GM19240 (cell line): Measurements from ENCODE around the gene WTAP.
"Not testable (repeated sequence)": the region's sequence is repeated elsewhere in the genome, so short reads cannot be mapped to it uniquely, and the experiment has no call there.

Experiments
- DNase-seq: peaks from one replicate; pipeline ENCODE4 v3.0.0; 2011; ENCODE audit warnings: low spot score; ENCODE audit not compliant: insufficient read length

The WTAP gene

DNA sequence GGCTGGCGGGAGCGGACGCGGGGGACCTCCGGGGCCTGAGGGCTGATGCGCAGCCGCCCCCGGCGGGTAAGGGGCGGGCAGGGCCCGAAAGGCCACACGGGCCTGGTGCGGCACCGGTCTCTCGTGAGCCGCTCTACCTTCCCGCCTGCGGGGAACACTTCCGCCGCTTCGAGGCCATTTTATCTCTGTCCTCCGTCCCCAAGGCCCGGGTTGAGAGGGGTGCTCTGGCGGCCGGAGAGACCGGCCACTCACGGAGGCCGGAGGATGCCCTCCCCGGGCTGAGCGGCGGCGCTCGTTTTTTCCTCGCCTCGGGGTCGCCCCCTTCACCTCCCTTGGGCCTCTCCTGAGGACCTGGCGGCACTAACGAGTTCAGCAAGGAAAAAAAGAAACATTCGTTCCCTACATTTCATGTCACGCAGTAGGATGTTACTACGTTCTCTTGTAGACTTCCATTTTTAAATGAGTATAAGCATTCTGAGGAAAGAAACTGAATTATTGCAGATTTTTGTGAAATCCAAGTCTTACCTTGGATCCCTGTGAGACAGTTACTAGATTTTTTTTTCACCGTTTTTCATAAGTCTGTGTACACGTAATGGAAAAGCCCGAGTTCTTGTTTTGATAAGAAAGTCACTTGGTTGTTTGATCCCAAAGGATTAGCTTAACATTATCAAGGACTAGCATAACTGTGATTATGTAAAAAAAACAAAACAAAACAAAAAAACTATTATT, 575 bp downstream of the WTAP start:
- DNase-seq, result peak; percentile 32

DNA sequence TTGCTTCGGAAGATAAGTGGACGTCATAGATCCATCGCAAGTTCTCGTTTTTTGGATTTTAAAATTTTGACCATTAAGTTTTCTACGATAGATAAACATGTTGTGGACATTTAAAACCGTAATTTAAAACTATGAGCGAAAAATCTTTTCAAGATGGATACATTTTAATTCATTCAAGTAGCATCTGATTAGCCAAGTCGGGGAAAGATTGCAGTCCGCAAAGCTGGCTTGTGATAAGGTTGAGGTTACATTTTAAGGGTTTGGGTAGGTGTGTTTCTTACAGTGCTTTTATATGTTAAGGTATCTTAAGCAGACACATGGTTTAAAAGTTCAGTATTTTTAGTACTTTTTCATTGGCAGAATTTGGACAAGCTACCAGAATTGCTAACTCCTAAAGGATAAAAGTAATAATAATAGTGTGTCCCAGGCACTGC, 1.2 kb downstream of the WTAP start:
- DNase-seq, result no peak

DNA sequence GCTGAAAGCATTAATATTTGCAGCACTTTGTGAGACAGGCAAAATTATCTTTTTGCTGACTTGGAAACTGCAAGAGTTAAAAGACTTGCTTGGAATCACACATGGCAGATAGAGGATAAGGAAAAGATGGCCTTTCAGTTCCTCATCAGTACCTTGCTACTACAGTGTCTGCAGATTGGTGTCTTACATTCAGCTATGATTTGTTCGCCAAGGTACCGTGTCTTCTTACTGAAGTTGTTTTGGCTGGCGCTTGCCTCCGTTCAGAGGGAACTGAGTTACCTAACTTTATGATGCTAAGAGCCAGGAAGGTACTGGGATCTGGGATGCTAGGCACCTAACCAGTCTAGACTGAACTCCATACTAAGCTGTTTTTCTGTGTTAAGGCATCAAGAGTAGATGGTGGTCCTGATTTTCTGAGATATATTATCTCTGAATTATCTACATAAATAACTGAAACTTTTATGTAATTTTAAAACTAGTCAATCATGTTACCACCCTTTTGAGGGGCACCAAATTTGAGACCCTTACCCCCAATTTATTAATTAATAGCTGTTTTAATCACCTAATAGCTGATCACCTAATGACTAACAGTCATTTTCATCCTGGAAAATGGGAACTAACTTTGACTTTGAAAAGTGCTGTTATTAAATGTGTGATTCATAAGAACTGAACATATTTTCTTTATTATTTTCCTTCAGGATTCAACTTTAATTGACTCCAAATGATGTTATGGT, 2.5 kb downstream of the WTAP start:
- DNase-seq, result no peak

DNA sequence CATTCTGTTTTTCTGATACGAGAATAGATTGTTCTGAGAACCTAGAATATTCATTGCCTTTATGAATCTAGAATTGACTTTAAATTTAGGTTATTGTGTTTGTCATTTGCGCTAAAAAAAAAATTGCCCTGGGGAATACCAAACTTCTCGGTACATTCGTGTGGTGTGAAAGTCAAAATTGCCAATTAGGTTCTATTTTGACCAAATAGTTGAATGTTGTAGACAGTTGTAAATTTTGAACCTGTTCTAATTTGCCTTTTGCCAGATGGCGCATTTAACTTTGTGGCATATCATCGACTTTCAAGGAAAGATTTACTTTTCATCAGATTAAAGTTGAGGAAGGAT, 3.0 kb downstream of the WTAP start:
- no peak for DNase-seq

DNA sequence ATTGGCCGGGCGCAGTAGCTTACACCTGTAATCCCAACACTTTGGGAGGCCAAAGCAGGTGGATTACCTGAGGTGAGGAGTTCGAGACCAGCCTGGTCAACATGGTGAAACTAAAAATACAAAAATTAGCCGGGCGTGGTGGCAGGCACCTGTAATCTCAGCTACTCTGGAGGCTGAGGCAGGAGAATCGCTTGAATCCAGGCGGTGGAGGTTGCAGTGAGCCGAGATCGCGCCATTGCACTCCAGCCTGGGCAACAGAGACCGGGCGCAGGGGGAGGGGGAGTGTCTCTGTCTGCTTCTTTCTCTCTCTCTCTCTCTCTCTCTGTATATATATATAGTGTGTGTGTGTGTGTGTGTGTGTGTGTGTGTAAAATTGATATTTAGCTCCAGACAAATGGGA, 5.2 kb downstream of the WTAP start:
- DNase-seq, result not testable (repeated sequence)

DNA sequence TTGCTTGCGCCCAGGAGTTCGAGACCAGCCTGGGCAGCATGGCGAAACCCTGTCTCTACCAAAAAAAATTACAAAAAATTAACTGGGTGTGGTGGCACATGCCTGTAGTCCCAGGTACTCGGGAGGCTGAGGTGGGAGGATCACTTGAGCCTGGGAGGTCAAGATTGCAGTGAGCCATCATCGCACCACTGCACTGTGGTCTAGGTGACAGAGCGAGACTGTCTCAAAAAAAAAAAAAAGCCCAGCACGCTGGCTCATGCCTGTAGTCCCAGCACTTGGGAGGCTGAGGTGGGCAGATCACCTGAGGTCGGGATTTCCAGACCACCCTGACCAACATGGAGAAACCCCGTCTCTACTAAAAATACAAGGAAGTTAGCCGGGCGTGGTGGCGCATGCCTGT, 6.1 kb downstream of the WTAP start:
- not testable (repeated sequence) for DNase-seq

DNA sequence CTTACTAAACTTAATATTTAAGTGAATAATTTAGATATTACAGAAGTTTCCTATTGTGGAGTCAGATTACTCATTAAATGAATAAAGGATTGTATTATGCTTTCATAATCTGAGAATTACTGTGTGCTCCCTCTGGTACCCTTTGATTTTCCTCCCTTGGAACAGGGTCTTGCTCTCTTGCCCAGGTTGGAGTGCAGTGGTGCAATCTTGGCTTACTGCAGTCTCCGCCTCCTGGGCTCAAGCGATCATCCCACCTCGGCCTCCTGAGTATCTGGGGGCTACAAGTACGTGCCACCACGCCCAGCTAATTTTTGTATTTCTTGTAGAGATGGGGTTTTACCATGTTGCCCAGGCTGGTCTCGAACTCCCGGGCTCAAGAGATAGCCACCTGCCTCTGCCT, 9.6 kb downstream of the WTAP start:
- no peak for DNase-seq

DNA sequence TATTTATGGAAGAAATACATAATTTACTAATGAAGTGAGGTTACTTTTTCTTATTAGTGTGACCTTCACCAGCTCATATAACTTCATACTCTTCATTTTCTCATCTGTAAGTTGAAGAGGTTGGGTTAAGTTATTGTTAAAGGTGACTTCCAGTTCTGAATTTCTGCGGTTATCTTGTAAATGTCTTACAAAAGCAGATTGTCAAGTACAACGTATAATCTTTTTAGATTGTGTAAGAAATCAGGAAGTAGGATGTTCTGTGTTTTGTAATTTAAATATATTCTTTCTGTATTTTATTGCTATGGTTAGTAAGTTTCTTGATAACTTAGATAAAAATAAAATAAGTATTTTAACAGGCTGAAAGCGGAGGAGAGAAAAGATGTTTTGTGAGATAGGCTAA, 12.0 kb downstream of the WTAP start:
- no peak for DNase-seq

DNA sequence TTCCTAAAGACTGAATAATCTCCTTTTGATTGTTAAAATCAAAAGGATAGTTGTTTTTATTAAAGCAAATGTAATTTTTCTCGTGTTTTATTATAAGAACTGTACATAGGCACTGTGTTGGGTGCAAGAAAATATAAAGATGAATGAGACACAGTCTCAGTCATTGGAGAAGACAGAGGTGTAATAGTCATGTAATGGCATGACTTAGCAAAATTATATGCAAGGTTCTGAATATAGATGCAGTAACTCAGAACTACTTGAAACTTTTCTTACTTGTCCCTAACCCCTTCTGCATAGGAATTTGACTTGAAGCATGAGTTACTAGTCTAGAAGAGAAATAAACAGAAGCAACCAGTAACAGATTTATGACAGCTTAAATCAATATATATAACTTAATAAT, 14.9 kb downstream of the WTAP start:
- DNase-seq, result no peak

DNA sequence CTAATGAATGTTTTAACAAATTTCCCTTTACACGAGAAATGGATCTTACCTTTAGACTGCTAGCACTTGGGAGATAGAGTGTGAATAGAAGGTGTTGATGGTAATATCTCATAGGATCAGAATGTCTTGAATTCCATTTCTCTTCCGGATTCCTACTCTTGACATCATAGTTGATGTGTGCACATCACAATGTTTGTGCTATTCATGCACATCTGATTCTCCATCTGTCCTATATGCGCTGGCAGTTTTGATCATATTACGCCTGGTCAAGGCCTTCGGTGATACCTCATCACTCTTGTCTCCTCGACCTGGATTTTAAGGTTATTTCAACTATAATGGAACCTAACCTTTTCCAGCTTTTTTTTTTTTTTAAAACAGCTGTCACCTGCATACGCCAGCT, 17.8 kb downstream of the WTAP start:
- DNase-seq, result no peak

DNA sequence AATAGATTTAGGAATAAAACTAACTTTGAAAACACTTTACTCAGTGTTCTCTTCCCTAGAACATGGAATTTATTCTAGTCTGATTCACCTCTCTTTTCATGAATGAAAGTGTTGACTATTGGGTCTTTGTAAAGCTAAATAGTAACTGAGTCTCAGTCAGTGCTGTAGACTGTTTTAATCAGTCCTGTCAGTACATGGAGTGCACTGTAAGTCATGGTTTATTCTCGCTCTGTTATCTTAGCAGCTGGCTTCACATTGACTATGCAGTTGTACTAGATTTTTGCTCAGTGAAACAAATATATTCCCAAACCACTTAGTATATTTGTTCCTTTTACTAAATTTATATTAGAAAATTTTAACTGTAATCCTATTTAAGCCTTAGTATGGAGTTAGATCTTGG, 19.5 kb downstream of the WTAP start:
- no peak for DNase-seq

DNA sequence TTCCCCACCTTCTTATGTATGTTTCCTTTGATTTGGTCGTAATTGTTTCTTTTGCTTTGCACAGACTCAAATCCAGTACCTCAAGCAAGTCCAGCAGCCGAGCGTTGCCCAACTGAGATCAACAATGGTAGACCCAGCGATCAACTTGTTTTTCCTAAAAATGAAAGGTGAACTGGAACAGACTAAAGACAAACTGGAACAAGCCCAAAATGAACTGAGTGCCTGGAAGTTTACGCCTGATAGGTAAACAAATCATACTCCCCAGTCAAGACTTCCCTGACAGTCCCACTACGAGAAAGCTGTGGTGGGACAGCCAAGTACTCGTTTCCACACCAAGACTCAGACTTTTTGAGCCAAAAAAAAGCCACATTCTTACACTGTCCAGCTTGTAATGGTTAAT, 20.8 kb downstream of the WTAP start:
- DNase-seq, result not testable (repeated sequence)

DNA sequence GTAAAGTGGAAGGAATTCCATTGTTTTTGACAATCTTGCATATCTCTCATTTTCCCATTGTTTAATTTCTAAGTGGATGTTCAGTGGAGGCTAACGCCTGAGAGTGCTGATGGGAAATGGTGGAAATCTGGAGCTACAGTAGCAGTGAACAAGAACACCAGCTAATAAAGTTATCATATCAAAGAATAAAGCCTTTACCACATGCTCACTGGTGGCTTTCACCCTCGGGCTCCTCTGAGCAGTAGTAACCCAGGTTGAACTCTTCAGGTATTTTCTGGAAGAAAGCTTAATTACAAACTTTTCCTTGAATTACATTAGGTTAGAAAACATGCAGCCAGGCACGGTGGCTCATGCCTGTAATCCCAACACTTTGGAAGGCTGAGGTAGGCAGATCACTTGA, 24.1 kb downstream of the WTAP start:
- no peak for DNase-seq

DNA sequence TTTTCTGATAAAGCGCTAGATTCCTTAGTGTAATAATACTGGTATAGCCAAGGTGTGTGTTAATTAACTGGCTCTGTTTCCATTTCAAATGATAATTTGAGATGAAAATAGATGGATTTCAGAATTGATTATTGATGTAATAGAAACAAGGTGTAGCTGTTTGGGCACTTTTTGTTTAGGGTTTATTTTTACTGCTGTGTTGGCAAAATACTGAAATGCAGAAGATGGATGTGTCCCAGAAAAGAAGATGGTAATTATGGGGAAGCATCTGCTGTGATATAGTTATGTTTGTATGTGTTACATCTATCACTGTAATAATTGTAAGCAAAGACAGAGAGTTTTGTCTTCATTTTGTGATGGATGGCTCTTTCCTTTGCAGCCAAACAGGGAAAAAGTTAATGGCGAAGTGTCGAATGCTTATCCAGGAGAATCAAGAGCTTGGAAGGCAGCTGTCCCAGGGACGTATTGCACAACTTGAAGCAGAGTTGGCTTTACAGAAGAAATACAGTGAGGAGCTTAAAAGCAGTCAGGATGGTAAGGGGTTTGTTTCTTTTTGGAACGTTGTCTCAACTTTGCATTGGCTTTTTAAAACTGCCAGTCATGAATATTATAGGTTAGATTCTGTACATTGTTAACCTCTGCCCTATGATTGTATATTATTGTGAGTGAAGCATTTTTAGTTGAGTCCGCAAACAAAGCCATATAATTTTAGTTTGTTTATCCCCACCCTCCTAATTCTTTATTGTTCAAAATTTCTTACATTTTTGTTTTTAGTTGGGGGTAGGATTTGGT, 26.0 kb downstream of the WTAP start:
- no peak for DNase-seq

DNA sequence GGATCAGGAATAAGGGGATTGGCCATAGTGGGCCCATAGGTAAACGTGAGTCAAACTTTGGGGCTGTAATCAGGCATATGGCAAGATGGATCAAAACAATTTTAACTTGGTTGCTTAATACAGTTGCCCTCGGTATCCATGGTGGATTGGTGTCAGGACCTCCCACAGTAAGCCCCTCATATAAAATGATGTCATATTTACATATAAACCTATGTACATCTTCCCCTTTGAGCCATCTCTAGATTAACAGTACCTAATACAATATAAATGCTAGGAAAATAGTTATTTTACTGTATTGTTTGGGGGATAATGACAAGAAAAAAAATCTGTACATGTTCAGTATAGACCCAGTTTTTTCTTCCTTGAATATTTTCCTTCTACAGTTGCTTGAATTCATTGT, 27.1 kb downstream of the WTAP start:
- DNase-seq, result no peak

DNA sequence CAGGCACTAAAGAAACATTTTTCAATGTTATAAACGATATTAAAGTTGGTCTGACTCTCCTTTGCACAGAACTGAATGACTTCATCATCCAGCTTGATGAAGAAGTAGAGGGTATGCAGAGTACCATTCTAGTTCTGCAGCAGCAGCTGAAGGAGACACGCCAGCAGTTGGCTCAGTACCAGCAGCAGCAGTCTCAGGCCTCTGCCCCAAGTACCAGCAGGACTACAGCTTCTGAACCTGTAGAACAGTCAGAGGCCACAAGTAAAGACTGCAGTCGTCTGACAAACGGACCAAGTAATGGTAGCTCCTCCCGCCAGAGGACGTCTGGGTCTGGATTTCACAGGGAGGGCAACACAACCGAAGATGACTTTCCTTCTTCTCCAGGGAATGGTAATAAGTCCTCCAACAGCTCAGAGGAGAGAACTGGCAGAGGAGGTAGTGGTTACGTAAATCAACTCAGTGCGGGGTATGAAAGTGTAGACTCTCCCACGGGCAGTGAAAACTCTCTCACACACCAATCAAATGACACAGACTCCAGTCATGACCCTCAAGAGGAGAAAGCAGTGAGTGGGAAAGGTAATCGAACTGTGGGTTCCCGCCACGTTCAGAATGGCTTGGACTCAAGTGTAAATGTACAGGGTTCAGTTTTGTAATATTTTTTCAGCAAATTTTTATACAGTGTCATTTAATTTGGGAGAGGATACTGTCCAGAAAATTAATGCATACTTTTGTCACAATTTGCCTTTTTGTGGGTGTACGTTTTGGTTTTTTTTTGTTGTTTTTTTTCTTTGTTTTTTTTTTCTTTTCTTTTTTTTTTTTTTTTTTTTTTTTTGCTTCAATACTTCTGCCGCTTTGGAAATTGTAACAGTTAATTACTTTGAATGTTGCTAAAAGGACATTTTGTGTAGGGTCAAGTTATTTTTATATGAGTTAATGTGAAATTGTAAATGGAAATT, 27.9 kb downstream of the WTAP start:
- DNase-seq, result no peak

DNA sequence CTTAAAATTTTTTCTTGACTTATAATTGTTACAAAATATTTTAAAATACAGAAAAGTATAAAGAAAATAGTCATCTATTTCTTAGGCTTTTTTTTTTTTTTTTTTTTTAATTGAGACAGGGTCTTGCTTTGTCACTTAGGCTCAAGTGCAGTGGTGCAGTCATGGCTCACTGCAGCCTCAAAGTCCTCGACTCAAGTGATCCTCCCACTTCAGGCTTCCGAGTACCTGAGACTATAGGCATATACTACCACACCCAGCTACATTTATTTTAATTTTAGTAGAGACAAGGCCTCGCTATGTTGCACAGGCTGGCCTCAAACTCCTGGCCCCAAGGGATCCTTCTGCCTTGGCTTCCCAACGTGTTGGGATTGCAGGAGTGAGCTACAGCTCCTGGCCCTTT, 29.2 kb downstream of the WTAP start:
- no peak for DNase-seq

DNA sequence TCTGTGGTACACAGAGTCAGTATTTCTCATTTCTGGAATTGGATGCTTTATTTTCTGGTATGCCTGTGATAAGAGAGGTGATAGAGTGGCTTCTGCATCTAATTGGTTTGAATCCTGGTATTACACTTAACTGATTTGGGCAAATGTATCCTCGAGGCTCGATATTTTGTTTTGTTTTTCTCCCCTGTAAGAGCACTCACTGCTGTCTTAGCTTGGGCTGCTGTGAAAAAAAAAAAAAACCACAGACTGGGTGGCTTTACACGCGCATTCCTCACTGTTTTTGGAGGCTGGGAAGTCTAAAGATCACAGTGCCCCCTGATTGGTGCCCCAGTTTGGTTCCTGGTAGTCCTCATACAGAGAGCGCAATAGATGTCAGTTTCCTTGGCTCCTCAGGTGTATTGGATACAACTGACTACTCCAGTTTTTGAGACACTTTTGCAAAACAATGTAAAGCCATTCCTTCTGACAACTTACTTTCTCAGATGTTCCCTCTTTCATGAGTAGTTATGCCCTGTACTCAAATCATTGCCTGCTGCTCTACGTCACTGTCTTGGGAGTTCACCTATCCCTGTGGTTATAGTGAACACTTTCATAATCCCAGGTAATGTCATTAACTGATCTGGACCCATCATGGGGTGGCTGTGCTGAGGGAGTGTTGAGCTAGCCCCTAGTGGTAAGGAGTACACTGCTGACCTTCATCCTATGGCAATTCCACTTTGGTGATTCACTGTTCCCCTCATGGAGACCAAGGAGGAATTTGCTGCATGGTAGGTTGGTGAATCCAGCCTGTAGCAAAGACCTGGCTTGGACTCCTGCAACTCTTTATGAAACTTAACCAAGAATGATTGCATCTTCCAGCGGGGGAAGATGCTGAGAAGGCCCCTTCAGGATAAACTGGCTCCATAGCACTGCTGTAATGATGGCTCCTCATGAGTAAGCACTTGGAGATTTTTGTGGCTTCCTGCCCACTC, 31.0 kb downstream of the WTAP start:
- no peak for DNase-seq

DNA sequence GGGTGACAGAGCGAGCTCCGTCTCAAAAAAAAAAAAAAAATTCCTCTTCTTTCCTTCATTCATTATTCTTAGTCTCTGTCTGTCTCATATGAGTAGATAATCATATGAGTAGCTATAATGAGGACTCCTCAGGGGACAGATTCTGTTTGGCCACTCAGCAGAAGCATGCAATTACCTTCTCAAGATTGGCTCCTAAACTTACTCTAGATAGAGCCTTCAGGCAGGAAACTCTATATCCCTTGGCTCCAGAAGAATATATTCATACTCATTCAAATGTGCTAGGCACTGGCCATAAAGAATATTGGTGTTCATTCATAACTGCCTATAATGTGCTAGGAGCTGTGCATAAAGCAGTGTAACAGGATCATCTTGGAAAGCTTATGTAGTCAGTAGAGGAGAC, 32.3 kb downstream of the WTAP start:
- no peak for DNase-seq

DNA sequence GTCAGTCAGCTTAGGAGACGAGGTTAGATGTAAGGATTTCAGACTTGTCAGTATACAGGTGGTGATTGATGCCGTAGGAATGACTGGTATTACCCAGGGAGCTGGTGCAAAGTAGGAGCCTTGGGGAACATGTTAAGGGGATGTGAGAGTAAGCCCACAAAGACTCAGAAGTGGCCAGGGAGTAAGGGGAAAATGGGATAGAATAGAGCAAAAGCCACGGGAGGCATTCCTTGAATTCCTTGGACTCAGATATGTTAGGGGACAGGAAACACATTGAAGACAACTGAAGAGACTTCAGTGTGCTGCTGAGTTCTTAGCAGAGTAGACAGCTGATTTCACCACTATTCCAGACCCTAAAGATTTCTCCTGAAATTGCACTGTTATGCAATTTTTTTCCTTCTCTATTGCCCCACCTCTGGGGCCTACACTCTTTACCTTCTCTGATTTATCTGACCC, 33.3 kb downstream of the WTAP start:
- DNase-seq, result no peak
